Esophagus muscularis mucosa (tissue), 4 donors: ENCODE data around the gene ACAT2.

Experiments
- EP300 ChIP-seq: sonication (generic); formaldehyde crosslinking; IDR thresholded peaks from one replicate; pipeline ENCODE4 v1.6.1; 2017; ENCODE audit warnings: antibody characterized with exemption
- POLR2A ChIP-seq: fragments of 450-650 bp; IDR thresholded peaks from one replicate; pipeline ENCODE4 v1.6.1; 2017; ENCODE audit warnings: antibody characterized with exemption, moderate library complexity, mild to moderate bottlenecking, low read depth
- TF ChIP-seq, protein P1 (sequence below), 3 experiments: fragments of 200-600 bp in 2 of 3; fragments of 450-650 bp in 1 of 3; sonication (generic) in 2 of 3; IDR thresholded peaks; one replicate each; pipeline ENCODE4 v1.5.1; 2017 to 2019; ENCODE audit warnings: antibody characterized with exemption in 3 of 3, mild to moderate bottlenecking in 2 of 3, moderate library complexity in 1 of 3

GRCh38 chr6:159754401-159754800, 7.4 kb upstream of the ACAT2 start:
- no peak for TF ChIP-seq POLR2A
- TF ChIP-seq, protein P1, sequence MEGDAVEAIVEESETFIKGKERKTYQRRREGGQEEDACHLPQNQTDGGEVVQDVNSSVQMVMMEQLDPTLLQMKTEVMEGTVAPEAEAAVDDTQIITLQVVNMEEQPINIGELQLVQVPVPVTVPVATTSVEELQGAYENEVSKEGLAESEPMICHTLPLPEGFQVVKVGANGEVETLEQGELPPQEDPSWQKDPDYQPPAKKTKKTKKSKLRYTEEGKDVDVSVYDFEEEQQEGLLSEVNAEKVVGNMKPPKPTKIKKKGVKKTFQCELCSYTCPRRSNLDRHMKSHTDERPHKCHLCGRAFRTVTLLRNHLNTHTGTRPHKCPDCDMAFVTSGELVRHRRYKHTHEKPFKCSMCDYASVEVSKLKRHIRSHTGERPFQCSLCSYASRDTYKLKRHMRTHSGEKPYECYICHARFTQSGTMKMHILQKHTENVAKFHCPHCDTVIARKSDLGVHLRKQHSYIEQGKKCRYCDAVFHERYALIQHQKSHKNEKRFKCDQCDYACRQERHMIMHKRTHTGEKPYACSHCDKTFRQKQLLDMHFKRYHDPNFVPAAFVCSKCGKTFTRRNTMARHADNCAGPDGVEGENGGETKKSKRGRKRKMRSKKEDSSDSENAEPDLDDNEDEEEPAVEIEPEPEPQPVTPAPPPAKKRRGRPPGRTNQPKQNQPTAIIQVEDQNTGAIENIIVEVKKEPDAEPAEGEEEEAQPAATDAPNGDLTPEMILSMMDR (IDR thresholded peaks at IDR 0.05): no peak
- TF ChIP-seq EP300: no peak
